Gastroesophageal sphincter (tissue), 4 donors: ENCODE results near the gene CSRP1. TPM values are rescaled to one million over a fixed set of nuclear protein-coding genes. Genes with fewer than 3 reads are reported as not detected.

Experiments
- ATAC-seq: fragments of 150-250 bp; one replicate; pipeline ENCODE4 v1.9.1; 2016; ENCODE audit warnings: mild to moderate bottlenecking, moderate library complexity
- H3K27ac ChIP-seq, 4 donors: fragments of 200-600 bp; sonication (generic) in 3 of 4; 1 replicate in 3 of 4; 2 replicates in 1 of 4; pipeline ENCODE4 v1.5.1; 2016 to 2019
- H3K27me3 ChIP-seq: fragments of 200-600 bp; sonication (generic); one replicate; pipeline ENCODE4 v1.5.1; 2019
- H3K36me3 ChIP-seq, 2 donors: fragments of 200-600 bp; sonication (generic); one replicate each; pipeline ENCODE4 v1.5.1; 2019; ENCODE audit warnings: control low read depth in 1 of 2
- H3K4me1 ChIP-seq, 3 donors: fragments of 200-600 bp; sonication (generic); 1 replicate in 2 of 3; 2 replicates in 1 of 3; pipeline ENCODE4 v1.5.1; 2016 to 2019; ENCODE audit warnings: control low read depth in 2 of 3
- H3K4me3 ChIP-seq, 2 donors: fragments of 200-600 bp; sonication (generic); one replicate each; pipeline ENCODE4 v1.5.1; 2019; ENCODE audit warnings: mild to moderate bottlenecking in 1 of 2, moderate library complexity in 1 of 2
- H3K9me3 ChIP-seq, 3 donors: fragments of 200-600 bp; sonication (generic); one replicate each; pipeline ENCODE4 v1.5.1; 2017 to 2019; ENCODE audit warnings: control low read depth in 2 of 3
- CTCF ChIP-seq, 4 experiments: fragments of 200-600 bp in 2 of 4; fragments of 450-650 bp in 2 of 4; sonication (generic) in 1 of 4; IDR thresholded peaks; one replicate each; pipeline ENCODE4 v1.5.1; 2017 to 2019; ENCODE audit warnings: antibody characterized with exemption in 4 of 4, mild to moderate bottlenecking in 2 of 4, moderate library complexity in 2 of 4
- EP300 ChIP-seq: sonication (generic); formaldehyde crosslinking; IDR thresholded peaks from one replicate; pipeline ENCODE4 v1.6.1; 2017; ENCODE audit warnings: antibody characterized with exemption, mild to moderate bottlenecking
- POLR2A ChIP-seq, 2 donors: fragments of 450-650 bp; IDR thresholded peaks; one replicate each; pipeline ENCODE4 v1.6.1; 2017; ENCODE audit warnings: antibody characterized with exemption in 2 of 2, mild to moderate bottlenecking in 2 of 2, moderate library complexity in 1 of 2
- POLR2AphosphoS5 ChIP-seq: sonication (generic); formaldehyde crosslinking; IDR thresholded peaks from one replicate; pipeline ENCODE4 v1.6.1; 2017; ENCODE audit warnings: antibody characterized with exemption
- WGBS, 2 donors: methylation state at CpG; one replicate each; pipeline ENCODE4 v1.1.5; 2018; ENCODE audit warnings: low coverage in 1 of 2; 5-methylcytosine and 5-hydroxymethylcytosine counted together
- total RNA-seq, 4 donors: library from RNA; depleted of rRNA; stranded (reverse); fragments of >200 nt; gene quantifications; one replicate each; pipeline ENCODE4 v1.1.0, GENCODE V29; 2016

CSRP1 gene
- total RNA-seq, 4 donors from 2014 or later = 4,484 to 9,179 (median 5,319) TPM

GRCh38 chr1:201533836-201534235 is 26.9 kb upstream of the CSRP1 start:
- H3K4me3 ChIP-seq = no peak overlapping the region
- WGBS, 2 donors = 53 to 77% methylated on average over 3 to 4 of the region's 4 CpGs
- peaks cover 0 to 69% (median 35%) of the 10 kb centered on the region in 3 donors for H3K4me1 ChIP-seq
- no peak for ATAC-seq
- no peaks in the 10 kb centered on the region for H3K9me3 ChIP-seq
- peak overlapping the region in 1 of 4 donors; percentile 87 for H3K27ac ChIP-seq
- peaks cover 3% of the 10 kb centered on the region for H3K27me3 ChIP-seq
- TF ChIP-seq EP300 (no peak), CTCF (IDR thresholded peaks at IDR 0.05) (no peak), POLR2A (IDR thresholded peaks at IDR 0.05) (no peak), POLR2AphosphoS5 (no peak)
- H3K36me3 ChIP-seq = no peaks in the 10 kb centered on the region

GRCh38 chr1:201531551-201532425 is 24.9 kb upstream of the CSRP1 start:
- Histone ChIP-seq H3K27ac (peak overlapping the region in 3 of 4 donors; percentile 49 to 66 (median 62)), H3K9me3 (no peaks in the 10 kb centered on the region), H3K27me3 (no peaks in the 10 kb centered on the region), H3K4me3 (no peak overlapping the region), H3K36me3 (no peaks in the 10 kb centered on the region), H3K4me1 (peaks cover 0 to 49% (median 26%) of the 10 kb centered on the region in 3 donors)
- ATAC-seq = no peak
- TF ChIP-seq CTCF (IDR thresholded peaks at IDR 0.05) (no peak), POLR2A (IDR thresholded peaks at IDR 0.05) (no peak), EP300 (no peak)
- WGBS, 2 donors = 63% methylated on average over 3 of the region's 9 CpGs; no CpG with 5 or more reads in 1 of the 2 donors

GRCh38 chr1:201530741-201531531 is 24.0 kb upstream of the CSRP1 start:
- Histone ChIP-seq H3K9me3 (no peaks in the 10 kb centered on the region), H3K4me3 (no peak overlapping the region), H3K27ac (peak overlapping the region in 3 of 4 donors; percentile 49 to 66 (median 62)), H3K27me3 (no peaks in the 10 kb centered on the region), H3K4me1 (peaks cover 0 to 40% (median 20%) of the 10 kb centered on the region in 3 donors), H3K36me3 (no peaks in the 10 kb centered on the region)
- 0 to 28% methylated on average over 1 to 7 of the region's 26 CpGs for WGBS, 2 donors
- peak; percentile 88 for ATAC-seq
- TF ChIP-seq POLR2AphosphoS5 = peak; percentile 66
- TF ChIP-seq POLR2A (IDR thresholded peaks at IDR 0.05) = no peak
- TF ChIP-seq CTCF (IDR thresholded peaks at IDR 0.05) = peak; percentile 61 to 92 (median 80)

- Histone ChIP-seq H3K4me1 (peaks cover 0 to 24% (median 8%) of the 10 kb centered on the region in 3 donors), H3K4me3 (no peak overlapping the region), H3K9me3 (no peaks in the 10 kb centered on the region), H3K36me3 (no peaks in the 10 kb centered on the region), H3K27me3 (no peaks in the 10 kb centered on the region), H3K27ac (no peak overlapping the region)
- TF ChIP-seq CTCF (IDR thresholded peaks at IDR 0.05) = no peak
- no peak for TF ChIP-seq POLR2AphosphoS5
- TF ChIP-seq EP300 = no peak
- TF ChIP-seq POLR2A (IDR thresholded peaks at IDR 0.05) = no peak
- ATAC-seq = no peak
- 86 to 90% methylated on average over 2 to 3 of the region's 3 CpGs for WGBS, 2 donors
These were observed 21.8 kb upstream of the CSRP1 start for GRCh38 chr1:201528631-201529252.
